ENCODE results near the gene CUTA. TPM values are rescaled to one million over a fixed set of nuclear protein-coding genes. Genes with fewer than 3 reads are reported as not detected.

CUTA gene
- total RNA-seq (2014; rRNA removed; shearing (Covaris generic)): 132 and 160 TPM in 2 replicates
- 68.8 and 91.8 TPM in 2 replicates for polyA plus RNA-seq (2014; cell fraction: nucleus; rRNA removed)

DNA sequence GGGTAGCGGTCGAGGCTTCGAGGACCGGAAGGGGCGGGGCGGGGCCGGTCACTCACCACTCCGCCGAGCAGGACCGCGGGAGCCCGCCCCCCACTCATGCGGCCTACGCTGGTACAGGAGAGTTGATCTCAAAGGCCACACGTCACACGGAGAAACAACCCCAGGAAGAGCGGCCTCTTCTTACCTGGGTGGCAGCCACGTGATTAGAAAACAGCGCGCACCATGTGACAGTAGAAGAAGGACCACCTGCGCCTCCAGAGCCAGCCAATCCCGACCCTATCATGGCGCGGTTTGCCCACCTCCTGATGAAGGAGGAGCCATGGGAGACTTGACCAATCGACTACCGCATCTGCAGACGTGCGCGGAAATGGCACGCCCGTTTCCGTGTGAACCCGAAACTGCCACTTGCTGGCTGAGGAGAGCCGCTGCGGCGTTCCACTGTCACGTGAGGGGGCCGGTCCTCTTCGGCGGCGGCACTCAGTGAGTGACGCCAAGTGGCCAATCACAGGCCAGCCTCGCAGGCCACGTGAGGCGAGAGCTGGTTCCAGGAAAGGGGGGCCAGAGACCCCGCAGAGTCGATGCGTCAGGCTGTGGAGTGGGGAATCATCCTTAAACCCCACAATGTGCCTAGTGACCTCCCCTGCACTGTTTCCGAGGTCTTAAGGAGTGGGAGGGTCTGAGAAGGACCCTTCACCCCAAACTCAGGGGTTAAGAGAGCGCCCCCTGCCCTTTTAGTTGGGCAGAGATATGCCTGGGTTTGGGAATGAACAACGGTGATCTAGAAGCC is at the start of gene CUTA:
CUTA (minus strand) TSS at position 205 of the 787 bp plus-strand sequence; CDS start at position 98, 107 bp downstream.
- peak; percentile 98 for DNase-seq (ENCODE audit: extremely low read depth, low read depth)

- no peak for DNase-seq (ENCODE audit: extremely low read depth, low read depth)
These were observed 49.2 kb upstream of the CUTA start for GRCh38 chr6:33467091-33467490.

GRCh38 chr6:33466075-33466735 is 48.3 kb upstream of the CUTA start:
- no peak for DNase-seq (ENCODE audit: extremely low read depth, low read depth)

- no peak for DNase-seq (ENCODE audit: extremely low read depth, low read depth)
These were observed 41.3 kb upstream of the CUTA start for GRCh38 chr6:33459226-33459625.

GRCh38 chr6:33458676-33459075 is 40.8 kb upstream of the CUTA start:
- no peak for DNase-seq (ENCODE audit: extremely low read depth, low read depth)

GRCh38 chr6:33456156-33456555 is 38.2 kb upstream of the CUTA start:
- DNase-seq (ENCODE audit: extremely low read depth, low read depth): no peak

GRCh38 chr6:33455051-33455450 is 37.1 kb upstream of the CUTA start:
- no peak for DNase-seq (ENCODE audit: extremely low read depth, low read depth)

DNA sequence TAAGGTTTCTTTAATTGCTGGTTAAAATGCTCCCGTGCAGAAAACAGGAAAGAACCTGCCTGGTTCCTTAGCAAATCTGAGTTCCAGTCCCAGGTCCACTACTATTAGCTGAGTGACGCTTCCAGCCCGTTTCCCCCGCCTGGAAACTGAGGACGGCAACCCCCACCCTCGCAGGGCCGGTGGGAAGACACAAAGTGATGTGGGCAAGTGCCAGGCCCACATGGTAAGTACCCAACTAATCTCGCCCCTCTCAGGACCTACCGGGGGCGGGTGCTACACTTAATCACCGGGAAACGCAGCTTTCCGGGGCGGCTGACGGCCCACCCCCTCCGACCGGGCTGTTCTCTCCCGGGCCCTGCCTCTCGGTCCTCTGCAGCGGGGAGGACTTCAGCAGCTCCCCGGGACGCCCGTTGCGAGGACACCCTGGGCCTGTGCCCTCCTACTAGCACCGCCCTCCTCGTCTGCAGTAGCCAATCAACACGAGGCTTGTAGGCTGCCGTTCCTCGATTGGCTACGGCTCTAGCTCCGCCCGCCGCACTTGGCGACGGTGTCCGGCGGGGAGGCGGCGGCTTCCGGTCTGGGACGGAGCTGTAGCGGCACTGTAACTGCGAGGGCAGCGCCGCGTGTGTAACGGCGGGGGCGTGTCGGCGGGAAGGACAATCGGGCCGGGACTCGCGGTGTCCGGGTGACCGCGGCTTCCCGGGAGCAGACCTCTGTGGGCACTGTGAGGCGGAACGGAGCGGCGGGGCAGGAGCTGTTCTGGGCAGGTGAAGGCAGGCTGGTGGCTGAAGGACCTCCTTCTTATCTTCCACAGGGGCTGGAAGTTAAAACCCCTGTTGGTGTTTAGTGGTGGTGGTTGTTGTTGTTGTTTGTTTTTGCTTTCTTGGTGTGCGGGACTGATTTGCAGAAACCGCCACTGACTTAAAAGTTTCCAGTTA is 36.4 kb upstream of the CUTA start, which contains the start of gene ZBTB9:
ZBTB9 (plus strand) TSS at position 568 of the 938 bp plus-strand sequence. CDS start 525 bp downstream, outside the sequence.
- DNase-seq (ENCODE audit: extremely low read depth, low read depth): peak; percentile 92

- no peak for DNase-seq (ENCODE audit: extremely low read depth, low read depth)
These were observed 35.6 kb upstream of the CUTA start for GRCh38 chr6:33453393-33454008.

DNA sequence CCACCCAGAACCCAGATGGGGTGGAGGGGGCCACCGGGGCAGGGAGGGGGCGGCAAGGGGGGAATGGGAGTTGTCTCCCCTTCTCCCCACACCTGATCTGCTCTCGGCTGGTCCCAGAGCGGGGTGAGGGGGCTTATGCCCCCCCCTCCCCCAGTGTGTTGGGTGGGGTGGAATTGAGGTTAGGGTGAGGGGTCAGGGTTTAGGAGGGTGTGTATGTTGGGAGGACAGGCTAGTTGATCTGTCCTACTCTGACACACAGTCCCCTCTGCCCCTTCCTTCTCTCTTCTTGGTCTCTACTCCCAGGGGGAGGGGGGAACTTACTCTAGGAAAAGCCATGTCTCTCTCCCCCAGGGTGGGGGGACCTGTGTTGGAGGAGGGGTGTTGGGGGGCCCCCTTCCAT is 34.6 kb upstream of the CUTA start:
- no peak for DNase-seq (ENCODE audit: extremely low read depth, low read depth)

- no peak for DNase-seq (ENCODE audit: extremely low read depth, low read depth)
These were observed 33.7 kb upstream of the CUTA start for GRCh38 chr6:33451606-33452005.

DNA sequence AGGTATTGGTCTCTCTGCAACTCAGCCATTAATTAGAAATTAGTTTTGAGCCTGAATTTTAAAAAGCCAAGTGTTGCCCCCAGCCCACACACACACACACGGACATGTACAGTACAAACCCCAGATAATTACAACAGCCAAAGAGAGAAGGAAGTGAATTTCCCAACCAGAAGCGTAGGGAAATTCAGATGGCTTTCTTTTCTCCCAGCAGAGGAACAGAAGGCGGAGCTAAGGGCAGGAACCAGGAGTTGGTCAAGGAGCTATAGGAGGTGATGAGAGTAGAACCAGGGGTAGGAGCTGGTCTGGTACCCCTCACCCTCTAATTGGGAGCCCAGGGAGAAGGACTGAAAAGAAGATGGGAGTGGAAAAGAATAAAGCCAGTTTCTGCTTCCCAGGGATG is 32.5 kb upstream of the CUTA start:
- no peak for DNase-seq (ENCODE audit: extremely low read depth, low read depth)

- no peak for DNase-seq (ENCODE audit: extremely low read depth, low read depth)
These were observed 28.4 kb upstream of the CUTA start for GRCh38 chr6:33446356-33446755.

DNA sequence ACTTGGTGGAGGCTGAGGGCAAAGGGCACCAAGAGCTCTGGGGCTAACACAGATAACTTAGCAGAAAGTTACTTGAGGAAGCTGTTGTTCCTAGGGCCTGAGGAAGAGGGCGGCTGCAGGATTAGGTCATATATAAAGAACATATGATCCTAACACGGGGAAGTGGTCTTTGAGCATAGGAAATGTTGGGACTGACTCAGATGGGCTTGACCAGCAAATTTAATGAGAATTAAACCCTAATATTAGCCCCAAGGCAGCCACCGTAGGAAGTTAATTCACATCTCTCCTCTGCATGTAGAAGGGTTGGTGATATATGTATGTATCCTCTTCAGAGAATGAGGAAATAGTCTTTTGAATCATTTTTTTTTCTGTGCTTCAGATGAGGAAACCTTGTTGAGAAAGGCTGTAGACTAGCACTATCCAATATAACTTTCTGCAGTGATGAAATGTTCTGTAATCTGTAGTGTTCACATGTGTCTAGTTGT is 27.3 kb upstream of the CUTA start:
- DNase-seq (ENCODE audit: extremely low read depth, low read depth): no peak

DNA sequence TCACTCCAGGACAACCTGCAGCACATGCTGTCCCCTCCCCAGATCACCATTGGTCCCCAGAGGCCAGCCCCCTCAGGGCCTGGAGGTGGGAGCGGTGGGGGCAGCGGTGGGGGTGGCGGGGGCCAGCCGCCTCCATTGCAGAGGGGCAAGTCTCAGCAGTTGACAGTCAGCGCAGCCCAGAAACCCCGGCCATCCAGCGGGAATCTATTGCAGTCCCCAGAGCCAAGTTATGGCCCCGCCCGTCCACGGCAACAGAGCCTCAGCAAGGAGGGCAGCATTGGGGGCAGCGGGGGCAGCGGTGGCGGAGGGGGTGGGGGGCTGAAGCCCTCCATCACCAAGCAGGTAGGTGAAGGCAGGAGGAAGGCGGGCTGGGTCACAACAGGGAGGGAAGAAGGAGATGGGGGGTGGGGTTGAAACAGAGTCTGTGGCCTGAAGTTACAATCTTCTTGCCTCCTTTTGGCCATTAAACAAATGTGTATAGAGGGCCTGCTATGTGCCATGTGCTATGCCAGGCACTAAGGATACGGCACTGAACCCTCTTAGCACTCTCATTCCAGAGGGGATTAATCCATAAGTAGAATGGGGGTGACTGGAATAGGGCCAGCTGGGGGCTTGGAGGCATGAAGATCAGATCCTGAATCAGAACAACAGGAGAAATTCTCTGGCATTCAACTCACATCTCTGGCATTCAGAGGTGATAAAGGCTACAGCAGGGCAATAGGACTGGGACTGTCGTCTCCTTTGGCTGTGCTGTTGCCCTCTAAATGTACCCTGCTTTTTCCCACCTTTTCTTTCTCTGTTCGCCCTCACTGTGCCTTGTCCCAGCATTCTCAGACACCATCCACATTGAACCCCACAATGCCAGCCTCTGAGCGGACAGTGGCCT is 26.0 kb upstream of the CUTA start:
- no peak for DNase-seq (ENCODE audit: extremely low read depth, low read depth)

GRCh38 chr6:33443025-33443424 is 25.1 kb upstream of the CUTA start:
- no peak for DNase-seq (ENCODE audit: extremely low read depth, low read depth)

GRCh38 chr6:33442283-33442682 is 24.4 kb upstream of the CUTA start:
- DNase-seq (ENCODE audit: extremely low read depth, low read depth): no peak

GRCh38 chr6:33441457-33441856 is 23.6 kb upstream of the CUTA start:
- no peak for DNase-seq (ENCODE audit: extremely low read depth, low read depth)

DNA sequence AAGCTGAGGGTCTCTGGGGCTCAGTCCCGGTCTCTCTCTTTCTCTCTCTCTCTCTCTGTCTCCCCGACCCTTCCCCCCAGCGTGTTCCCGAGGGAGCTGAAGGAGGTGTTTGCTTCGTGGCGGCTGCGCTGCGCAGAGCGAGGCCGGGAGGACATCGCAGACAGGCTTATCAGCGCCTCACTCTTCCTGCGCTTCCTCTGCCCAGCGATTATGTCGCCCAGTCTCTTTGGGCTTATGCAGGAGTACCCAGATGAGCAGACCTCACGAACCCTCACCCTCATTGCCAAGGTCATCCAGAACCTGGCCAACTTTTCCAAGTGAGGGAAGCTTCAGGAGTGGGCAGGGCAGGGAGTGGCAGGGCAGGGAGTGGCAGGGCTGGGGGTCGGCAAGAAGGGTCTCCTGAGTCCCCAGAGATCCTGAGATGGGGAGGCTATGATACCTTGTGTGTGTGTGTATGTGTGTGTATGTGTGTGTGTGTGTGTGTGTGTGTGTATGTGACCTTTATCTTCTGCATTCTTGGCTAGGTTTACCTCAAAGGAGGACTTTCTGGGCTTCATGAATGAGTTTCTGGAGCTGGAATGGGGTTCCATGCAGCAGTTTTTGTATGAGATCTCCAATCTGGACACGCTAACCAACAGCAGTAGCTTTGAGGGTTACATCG is 22.9 kb upstream of the CUTA start:
- DNase-seq (ENCODE audit: extremely low read depth, low read depth): no peak
